K562 (cell line): ENCODE measurements around the gene KCNN3. TPM values are rescaled to one million over a fixed set of nuclear protein-coding genes. Genes with fewer than 3 reads are reported as not detected.

Experiments used
- ATAC-seq: fragments of 200-7000 bp; cut with Tn5 transposase; 3 replicates; pipeline ENCODE4 v1.9.1; 2020; ENCODE audit warnings: moderate library complexity
- BruUV-seq: library from RNA; stranded (reverse); fragments of 400-500 nt; replicated peaks from 2 replicates; lab custom pipeline; 2021; lab: Mats Ljungman, UMichigan
- CTCF ChIA-PET: fragments of 300-600 bp; formaldehyde crosslinking; extraction: SDS; loops from one replicate; lab custom pipeline; 2021; ENCODE audit warnings: low intra/inter-chr PET ratio; lab: Yijun Ruan, JAX
- POLR2A ChIA-PET: fragments of 300-600, 350-650 bp; sonication (Branson Sonifier 250); formaldehyde crosslinking; extraction: SDS; loops from one replicate; lab custom pipeline; 2021; ENCODE audit warnings: antibody characterized with exemption, inconsistent platforms; lab: Yijun Ruan, JAX
- DNase-seq, 4 experiments: peaks; one replicate each; pipeline versions ENCODE4 v3.0.0 to v3.0.0-alpha.2; 2011 to 2018; ENCODE audit warnings: low spot score in 3 of 4, mixed read lengths in 3 of 4; ENCODE audit errors: extremely low read depth in 1 of 4
- FAIRE-seq: peaks from 2 replicates; lab custom pipeline; 2011; peaks lifted over from hg19 to GRCh38; lab: Jason Lieb, UNC
- H2AFZ ChIP-seq: 2 replicates; pipeline ENCODE4 v1.6.0; 2011; ENCODE audit warnings: low read depth, low read length, control low read depth, inconsistent platforms
- H3K27ac ChIP-seq: fragments of 200-600 bp; 3 replicates; pipeline ENCODE4 v1.8.0; 2011; ENCODE audit warnings: low read depth, mild to moderate bottlenecking, control low read depth, inconsistent platforms, low read length, moderate library complexity, mixed read lengths; ENCODE audit errors: extremely low read depth
- H3K27me3 ChIP-seq, 2 experiments: fragments of 300-600 bp in 1 of 2; 2 replicates in 1 of 2; 3 replicates in 1 of 2; pipeline versions ENCODE4 v1.6.0 to v1.8.0; 2011; ENCODE audit warnings: inconsistent platforms in 2 of 2, low read length in 2 of 2, mild to moderate bottlenecking in 1 of 2, mixed read lengths in 1 of 2, moderate library complexity in 1 of 2; ENCODE audit not compliant: control insufficient read depth in 2 of 2, insufficient read depth in 2 of 2
- H3K36me3 ChIP-seq: fragments of 300-600 bp; 3 replicates; pipeline ENCODE4 v1.8.0; 2011; ENCODE audit warnings: mild to moderate bottlenecking, low read length, inconsistent platforms; ENCODE audit not compliant: control insufficient read depth, insufficient read depth
- H3K4me1 ChIP-seq, 2 experiments: fragments of 200-600 bp in 1 of 2; replicated peaks in 1 of 2; 2 replicates in 1 of 2; 3 replicates in 1 of 2; pipeline versions ENCODE4 v1.5.1 to v1.8.0; 2011; ENCODE audit warnings: inconsistent platforms in 2 of 2, low read length in 2 of 2, mild to moderate bottlenecking in 1 of 2, mixed read lengths in 1 of 2, moderate library complexity in 1 of 2; ENCODE audit not compliant: control insufficient read depth in 2 of 2, insufficient read depth in 2 of 2
- H3K4me2 ChIP-seq: 2 replicates; pipeline ENCODE4 v1.6.1; 2011; ENCODE audit warnings: low read length, control low read depth, inconsistent platforms, mixed read lengths; ENCODE audit not compliant: insufficient read depth
- H3K4me3 ChIP-seq: fragments of 200-600 bp; sonication (generic), shearing (Covaris generic); 2 replicates; pipeline ENCODE4 v1.5.1; 2016; ENCODE audit warnings: control low read depth, inconsistent platforms
- H3K79me2 ChIP-seq: fragments of 200-600 bp; 3 replicates; pipeline ENCODE4 v1.8.0; 2011; ENCODE audit warnings: low read length, inconsistent platforms; ENCODE audit not compliant: control insufficient read depth, insufficient read depth
- H3K9ac ChIP-seq, 2 experiments: 2 replicates each; pipeline versions ENCODE4 v1.6.0 to v1.6.1; 2011; ENCODE audit warnings: low read depth in 2 of 2, low read length in 2 of 2, control low read depth in 1 of 2, inconsistent platforms in 1 of 2, mild to moderate bottlenecking in 1 of 2, mixed read lengths in 1 of 2; ENCODE audit not compliant: insufficient read depth in 1 of 2
- H3K9me1 ChIP-seq: one replicate; pipeline ENCODE4 v1.6.0; 2011; ENCODE audit warnings: inconsistent platforms, mild to moderate bottlenecking, low read length, moderate library complexity; ENCODE audit not compliant: control insufficient read depth, insufficient read depth
- H3K9me3 ChIP-seq: replicated peaks from 2 replicates; pipeline ENCODE4 v1.5.1; 2011; ENCODE audit warnings: low read depth, low read length, inconsistent platforms; ENCODE audit not compliant: control insufficient read depth, insufficient read depth
- H4K20me1 ChIP-seq: replicated peaks from 2 replicates; pipeline ENCODE4 v1.6.1; 2011; ENCODE audit warnings: low read length, inconsistent platforms, mixed read lengths; ENCODE audit not compliant: control insufficient read depth, insufficient read depth
- FOXM1 ChIP-seq, 2 experiments: fragments of 450-650 bp in 1 of 2; sonication (generic) in 1 of 2; formaldehyde crosslinking in 1 of 2; IDR thresholded peaks; 2 replicates each; pipeline versions ENCODE4 v1.6.1 to v1.9.0; 2017 to 2022; ENCODE audit warnings: low read depth in 2 of 2, mild to moderate bottlenecking in 2 of 2, missing genetic modification reagents in 1 of 2, moderate library complexity in 1 of 2
- HDGF ChIP-seq: fragments of 450-650 bp; IDR thresholded peaks from 2 replicates; pipeline ENCODE4 v1.6.1; 2016
- JUN ChIP-seq, 2 experiments: sonication (generic) in 1 of 2; formaldehyde crosslinking in 1 of 2; IDR thresholded peaks; 2 replicates each; pipeline versions ENCODE4 v1.6.1 to v1.8.0; 2012 to 2022; ENCODE audit warnings: borderline replicate concordance in 2 of 2, mild to moderate bottlenecking in 2 of 2, improper control_type of control experiment in 1 of 2, low read depth in 1 of 2, low read length in 1 of 2, missing genetic modification reagents in 1 of 2
- MYC ChIP-seq, 2 experiments: fragments of 250-450 bp in 1 of 2; sonication (Bioruptor Pico) in 1 of 2; IDR thresholded peaks; 2 replicates each; pipeline versions ENCODE4 v1.5.1 to v1.6.1; 2012 to 2021; ENCODE audit warnings: low read depth in 2 of 2, borderline replicate concordance in 1 of 2, improper control_type of control experiment in 1 of 2, low read length in 1 of 2, mild to moderate bottlenecking in 1 of 2, moderate library complexity in 1 of 2
- NCOA2 ChIP-seq, 2 experiments: fragments of 450-650 bp; IDR thresholded peaks; 2 replicates each; pipeline ENCODE4 v1.6.1; 2018; ENCODE audit warnings: mild to moderate bottlenecking in 2 of 2, moderate library complexity in 1 of 2; ENCODE audit not compliant: partially characterized antibody in 2 of 2
- THRAP3 ChIP-seq: fragments of 450-650 bp; IDR thresholded peaks from 2 replicates; pipeline ENCODE4 v1.6.1; 2016; ENCODE audit warnings: mild to moderate bottlenecking, inconsistent platforms, borderline replicate concordance
- ZBTB9 ChIP-seq: fragments of 450-650 bp; formaldehyde crosslinking; IDR thresholded peaks from 2 replicates; pipeline ENCODE4 v1.4.0; 2020; ENCODE audit warnings: mild to moderate bottlenecking, moderate library complexity
- ZEB2 ChIP-seq: fragments of 450-650 bp; IDR thresholded peaks from 2 replicates; pipeline ENCODE4 v1.6.1; 2016
- ZNF143 ChIP-seq: sonication (generic); formaldehyde crosslinking; IDR thresholded peaks from 2 replicates; pipeline ENCODE4 v1.9.0; 2022; ENCODE audit warnings: mild to moderate bottlenecking, missing genetic modification reagents
- ZNF212 ChIP-seq: fragments of 450-650 bp; formaldehyde crosslinking; IDR thresholded peaks from 2 replicates; pipeline ENCODE4 v1.4.0; 2020; ENCODE audit warnings: mild to moderate bottlenecking
- ZNF583 ChIP-seq: fragments of 250-450 bp; sonication (Bioruptor Pico); IDR thresholded peaks from 2 replicates; pipeline ENCODE4 v1.4.0; 2020
- ZNF644 ChIP-seq: fragments of 200-800 bp; sonication (Bioruptor generic); IDR thresholded peaks from 2 replicates; pipeline ENCODE4 v1.6.1; 2016; ENCODE audit warnings: low read depth, missing genetic modification characterization, missing compliant biosample characterization
- ZNF830 ChIP-seq: fragments of 250-450 bp; sonication (Bioruptor Pico); IDR thresholded peaks from 2 replicates; pipeline ENCODE4 v1.5.0; 2021; ENCODE audit warnings: mild to moderate bottlenecking
- WGBS: fragments of 100-300 bp; shearing (Covaris generic); methylation state at CpG from one replicate; pipeline ENCODE4 v1.1.6; 2016; ENCODE audit warnings: low coverage, mixed read lengths; ENCODE audit not compliant: insufficient coverage; ENCODE audit errors: missing lambda C conversion rate; 5-methylcytosine and 5-hydroxymethylcytosine counted together
- in situ Hi-C: fragments of 300-500 bp; cut with MboI; formaldehyde crosslinking; loops from 4 replicates; pipeline ENCODE4 v1.15.0; 2018; ENCODE audit warnings: inconsistent platforms, mixed read lengths
- intact Hi-C: fragments of 100-400 bp; cut with micrococcal nuclease; formaldehyde crosslinking; loops from 2 replicates; pipeline ENCODE4 v1.14.2; 2022
- polyA plus RNA-seq, 8 experiments: library from polyadenylated mRNA; depleted of rRNA in 4 of 8; stranded (reverse) in 5 of 8; unstranded in 3 of 8; fragments of >200 nt; fragmentation: Nextera tagmentation in 2 of 8; fragmentation: Illumina TruSeq in 1 of 8; extraction: Ambion mirVana in 2 of 8; extraction: Trizol in 1 of 8; gene quantifications; 2 replicates each; pipeline versions ENCODE4 v1.2.1 to v1.2.3, GENCODE V29; 2011 to 2014; ENCODE audit warnings: inconsistent platforms in 1 of 8, missing spikeins in 1 of 8
- total RNA-seq, 7 experiments: library from RNA; depleted of rRNA in 6 of 7; stranded (reverse); fragments of >200 nt in 6 of 7; fragmentation: Illumina TruSeq in 2 of 7; extraction: Trizol in 2 of 7; gene quantifications; 2 replicates each; pipeline versions ENCODE4 v1.2.1 to v1.2.3, GENCODE V29; 2011 to 2021; ENCODE audit warnings: low replicate concordance in 1 of 7

KCNN3 gene
- total and polyA plus RNA-seq, 9 of the 15 experiments (the other 6 are each of a cell fraction or from before 2014, with no cell fraction given) = 0.02 to 0.03 TPM; not detected in 7

GRCh38 chr1:154802336-154802969 is 67.6 kb downstream of the KCNN3 start:
- no TSS peak for BruUV-seq
- Histone ChIP-seq H2AFZ (no peak overlapping the region), H3K27me3 (peaks cover 61 to 89% of the 10 kb centered on the region in 2 experiments), H3K4me1 (no peaks in the 10 kb centered on the region), H3K36me3 (no peaks in the 10 kb centered on the region), H3K9ac (no peak overlapping the region), H3K4me2 (no peak overlapping the region), H3K9me1 (no peaks in the 10 kb centered on the region), H3K9me3 (no peaks in the 10 kb centered on the region), H3K79me2 (no peaks in the 10 kb centered on the region), H3K27ac (no peak overlapping the region), H3K4me3 (no peak overlapping the region), H4K20me1 (no peaks in the 10 kb centered on the region; the same call in 1 of the 2 replicates)
- intact Hi-C loops (no loop called here), in situ Hi-C loops (no loop called here)
- DNase-seq (no peak), FAIRE-seq (no peak), ATAC-seq (no peak)
- WGBS = 0% methylated on average over 2 of the region's 2 CpGs
- CTCF ChIA-PET = no interaction called here
- POLR2A ChIA-PET = interaction anchor here (0.9 kb wide), 1 partner anchor 17 kb away, joined by 3 read pairs; no protein-coding TSS in a partner anchor
- TF ChIP-seq MYC (IDR thresholded peaks at IDR 0.05; ENCODE audit: low read depth, low read length) (no peak), MYC (CRISPR knock-in tag; IDR thresholded peaks at IDR 0.05; ENCODE audit: borderline replicate concordance, low read depth) (no peak), FOXM1 (IDR thresholded peaks at IDR 0.05; ENCODE audit: low read depth) (no peak), FOXM1 (CRISPR knock-in tag; IDR thresholded peaks at IDR 0.05; ENCODE audit: low read depth) (no peak), NCOA2 (IDR thresholded peaks at IDR 0.05; ENCODE audit: partially characterized antibody in 2 of 2) (no peak), ZBTB9 (CRISPR knock-in tag) (no peak), ZNF212 (CRISPR knock-in tag) (no peak), ZEB2 (no peak), ZNF583 (CRISPR knock-in tag) (no peak), ZNF644 (tag) (no peak), JUN (IDR thresholded peaks at IDR 0.05; ENCODE audit: borderline replicate concordance, low read depth, low read length) (no peak), JUN (CRISPR knock-in tag; IDR thresholded peaks at IDR 0.05; ENCODE audit: borderline replicate concordance) (no peak), ZNF143 (CRISPR knock-in tag) (no peak), HDGF (no peak), THRAP3 (no peak), ZNF830 (CRISPR knock-in tag) (no peak)
